COLO668 (cell line): Measurements from ENCODE around the gene N4BP2.
"Not testable (repeated sequence)": the region's sequence is repeated elsewhere in the genome, so short reads cannot be mapped to it uniquely, and the experiment has no call there.

ENCODE experiments used
- DNase-seq: peaks from one replicate; lab custom pipeline; 2025; ENCODE audit not compliant: unreplicated experiment; lab: John Stamatoyannopoulos, UW

Gene N4BP2

GRCh38 chr4:40056716-40057585 is at the start of gene N4BP2:
Gene N4BP2 (plus strand): TSS chr4:40056850. CDS start chr4:40097341, 40,491 bp downstream.
- peak; percentile 93 for DNase-seq

DNA sequence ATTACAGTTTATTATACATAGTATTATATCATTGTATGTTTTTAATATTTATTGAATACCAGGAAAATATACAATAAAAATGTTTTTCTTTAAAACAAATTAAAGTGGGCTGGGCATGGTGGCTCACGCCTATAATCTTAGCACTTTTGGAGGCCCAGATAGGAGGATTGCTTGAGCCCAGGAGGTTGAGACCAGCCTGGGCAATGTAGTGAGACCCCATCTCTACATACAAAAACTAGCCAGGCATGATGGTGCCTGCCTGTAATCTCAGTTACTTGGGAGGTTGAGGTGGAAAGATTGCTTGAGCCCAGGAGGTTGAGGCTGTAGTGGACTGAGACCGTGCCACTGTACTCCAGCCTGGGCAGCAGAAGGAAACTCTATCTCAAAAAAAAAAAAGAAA is 40.6 kb upstream of the N4BP2 start:
- DNase-seq, result no peak

GRCh38 chr4:40020221-40020620 is 36.4 kb upstream of the N4BP2 start:
- DNase-seq, result no peak

DNA sequence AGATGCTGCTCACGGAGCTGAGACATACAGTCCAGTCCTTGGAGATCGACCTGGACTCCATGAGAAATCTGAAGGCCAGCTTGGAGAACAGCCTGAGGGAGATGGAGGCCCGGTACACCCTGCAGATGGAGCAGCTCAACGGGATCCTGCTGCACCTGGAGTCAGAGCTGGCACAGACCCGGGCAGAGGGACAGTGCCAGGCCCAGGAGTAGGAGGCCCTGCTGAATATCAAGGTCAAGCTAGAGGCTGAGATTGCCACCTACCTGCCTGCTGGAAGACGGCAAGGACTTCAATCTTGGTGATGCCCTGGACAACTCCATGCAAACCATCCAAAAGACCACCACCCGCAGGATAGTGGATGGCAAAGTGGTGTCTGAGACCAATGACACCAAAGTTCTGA is 35.5 kb upstream of the N4BP2 start:
- not testable (repeated sequence) for DNase-seq

DNA sequence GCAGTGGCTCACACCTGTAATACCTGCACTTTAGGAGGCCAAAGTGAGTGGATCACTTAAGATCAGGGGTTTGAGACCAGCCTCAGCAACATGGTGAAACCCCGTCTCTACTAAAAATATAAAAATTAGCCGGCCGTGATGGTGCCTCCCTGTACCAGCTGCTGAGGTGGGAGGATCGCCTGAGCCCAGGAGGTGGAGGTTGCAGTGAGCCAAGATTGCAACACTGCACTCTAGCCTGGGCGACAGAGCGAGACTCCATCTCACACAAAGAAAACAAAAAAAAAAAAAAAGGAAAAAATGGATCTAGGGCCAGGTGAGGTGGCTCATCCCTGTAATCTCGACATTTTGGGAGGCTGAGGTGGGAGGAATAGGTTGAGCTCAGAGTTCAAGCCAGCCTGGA is 32.6 kb upstream of the N4BP2 start:
- DNase-seq, result not testable (repeated sequence)

GRCh38 chr4:40032785-40033184 is 23.9 kb upstream of the N4BP2 start:
- DNase-seq, result no peak

- no peak for DNase-seq
These were observed 23.0 kb upstream of the N4BP2 start for GRCh38 chr4:40033613-40034012.

DNA sequence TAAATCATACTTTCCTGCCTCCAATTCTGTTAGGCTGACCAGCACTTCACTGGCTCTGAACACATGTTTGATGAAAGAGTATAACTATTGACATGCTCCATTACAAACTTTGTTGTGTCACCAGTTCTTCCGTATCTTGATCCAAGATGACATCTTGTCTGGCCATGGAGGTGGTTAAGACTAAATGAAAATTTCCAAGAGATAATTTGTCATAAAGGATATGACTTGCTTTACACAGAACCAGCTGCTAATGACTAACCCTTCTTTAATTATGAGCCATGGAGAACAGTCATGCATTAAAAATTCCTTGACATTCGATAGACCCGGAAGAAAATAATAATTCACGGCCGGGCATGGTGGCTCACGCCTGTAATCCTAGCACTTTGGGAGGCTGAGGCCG is 17.7 kb upstream of the N4BP2 start:
- DNase-seq, result no peak

DNA sequence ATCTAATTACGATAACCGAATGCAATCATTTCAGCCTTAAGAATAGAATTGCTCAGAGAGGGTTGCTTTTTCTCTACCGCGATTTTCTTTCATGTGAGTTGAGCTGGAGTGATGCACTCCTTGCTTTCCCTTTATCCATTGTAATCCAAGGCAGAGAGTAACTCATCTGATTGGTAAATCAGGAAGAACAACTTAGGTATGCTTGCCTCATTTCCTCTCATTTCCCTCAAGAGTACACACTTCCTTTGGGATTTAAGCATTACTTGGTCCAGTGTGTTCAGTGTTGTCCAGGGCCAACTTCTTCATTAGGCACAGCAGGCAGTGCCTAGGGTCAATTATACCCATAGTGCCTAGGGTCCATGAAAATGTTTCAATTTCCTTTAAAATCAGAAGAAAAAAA is 15.7 kb upstream of the N4BP2 start:
- no peak for DNase-seq

DNA sequence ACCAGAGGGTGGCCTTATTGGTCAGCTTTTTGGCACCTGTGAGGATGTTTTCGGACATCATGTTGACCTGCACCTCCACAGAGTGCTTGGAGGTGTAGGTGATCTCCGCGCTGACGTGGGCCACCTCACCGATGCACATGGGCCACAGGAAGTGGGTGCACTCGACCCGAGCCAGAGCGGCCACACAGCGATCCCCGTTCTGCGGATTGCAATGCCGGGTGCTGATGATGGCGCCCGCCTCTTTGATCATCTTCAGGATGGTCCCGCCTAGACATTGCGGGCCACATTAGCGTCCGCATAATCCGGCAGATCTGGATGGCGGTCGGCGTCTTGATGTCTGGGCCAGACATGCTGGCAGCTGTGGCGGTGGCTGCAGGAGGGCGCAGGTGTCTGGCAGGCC is 12.9 kb upstream of the N4BP2 start:
- DNase-seq, result no peak

GRCh38 chr4:40046311-40046980 is 10.2 kb upstream of the N4BP2 start:
- no peak for DNase-seq

GRCh38 chr4:40053161-40053560 is 3.5 kb upstream of the N4BP2 start:
- DNase-seq, result no peak

DNA sequence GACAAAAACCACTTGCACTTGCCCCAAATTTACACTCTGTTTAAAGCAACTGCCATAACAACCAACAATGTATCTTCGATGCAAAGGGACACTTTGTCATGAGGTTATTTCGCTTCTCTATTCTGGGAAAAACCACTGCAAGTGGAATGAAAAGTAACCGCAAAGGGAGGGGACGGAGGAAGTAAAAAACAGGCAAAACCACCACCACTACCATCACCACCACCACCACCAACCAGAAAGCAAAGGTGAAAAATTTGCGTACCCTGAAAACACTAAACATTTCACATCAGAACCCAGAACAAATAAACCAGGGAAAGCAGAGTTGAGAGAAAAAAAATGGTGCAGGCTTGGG is 1.2 kb upstream of the N4BP2 start:
- no peak for DNase-seq

GRCh38 chr4:40055863-40056715 is 561 bp upstream of the N4BP2 start:
- peak; percentile 86 for DNase-seq

- DNase-seq, result peak; percentile 67
These were observed 989 bp downstream of the N4BP2 start for GRCh38 chr4:40057586-40058091.

DNA sequence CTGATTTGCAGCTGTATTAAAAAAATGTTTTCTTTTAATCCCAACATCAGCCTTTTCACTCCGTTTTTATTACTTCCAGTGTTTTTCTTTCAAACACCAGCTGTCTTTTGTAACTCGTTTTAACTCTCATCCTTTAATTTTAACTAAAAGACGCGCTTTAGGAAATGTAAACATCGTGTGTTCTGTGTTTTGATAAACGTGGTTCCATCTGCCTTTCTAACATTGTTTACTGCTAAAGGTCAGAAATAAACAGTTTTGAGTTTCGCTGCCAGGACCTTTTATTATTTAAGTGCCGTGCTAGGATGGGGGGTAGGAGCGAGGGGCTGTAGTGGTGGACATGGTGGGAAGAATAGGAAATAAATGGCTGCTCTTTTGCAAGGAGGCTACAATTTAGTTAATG is 1.5 kb downstream of the N4BP2 start:
- DNase-seq, result no peak

DNA sequence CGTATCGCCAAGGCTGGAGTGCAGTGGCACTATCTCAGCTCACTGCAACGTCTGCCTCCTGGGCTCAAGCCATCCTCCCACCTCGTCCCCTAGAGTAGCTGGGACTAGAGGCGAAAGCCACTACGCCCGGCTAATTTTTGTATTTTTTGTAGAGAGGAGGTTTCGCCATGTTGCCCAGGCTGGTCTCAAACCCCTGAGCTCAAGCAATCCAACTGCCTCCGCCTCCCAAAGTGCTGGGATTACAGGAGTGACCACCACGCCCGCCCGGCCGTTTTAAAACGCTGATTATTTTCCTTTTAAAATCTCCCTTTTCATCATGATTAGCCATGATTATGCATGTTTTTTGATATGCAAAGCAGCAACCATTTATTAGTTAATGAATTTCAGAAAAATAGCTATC is 2.2 kb downstream of the N4BP2 start:
- no peak for DNase-seq

DNA sequence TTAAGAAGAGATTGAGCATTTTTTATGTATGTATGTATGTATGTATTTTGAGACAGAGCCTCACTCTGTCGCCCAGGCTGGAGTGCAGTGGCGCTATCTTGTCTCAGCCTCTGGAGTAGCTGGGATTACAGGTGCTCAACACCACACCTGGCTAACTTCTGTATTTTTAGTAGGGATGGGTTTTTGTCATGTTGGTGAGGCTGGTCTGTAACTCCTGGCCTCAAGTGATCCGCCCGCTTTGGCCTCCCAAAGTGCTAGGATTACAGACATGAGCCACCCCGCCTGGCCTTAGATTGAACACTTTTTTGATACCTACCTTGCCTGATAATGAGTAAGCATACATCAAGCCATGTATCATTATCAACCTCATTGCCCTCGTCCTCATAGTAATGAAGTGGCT is 2.7 kb downstream of the N4BP2 start:
- DNase-seq, result no peak

DNA sequence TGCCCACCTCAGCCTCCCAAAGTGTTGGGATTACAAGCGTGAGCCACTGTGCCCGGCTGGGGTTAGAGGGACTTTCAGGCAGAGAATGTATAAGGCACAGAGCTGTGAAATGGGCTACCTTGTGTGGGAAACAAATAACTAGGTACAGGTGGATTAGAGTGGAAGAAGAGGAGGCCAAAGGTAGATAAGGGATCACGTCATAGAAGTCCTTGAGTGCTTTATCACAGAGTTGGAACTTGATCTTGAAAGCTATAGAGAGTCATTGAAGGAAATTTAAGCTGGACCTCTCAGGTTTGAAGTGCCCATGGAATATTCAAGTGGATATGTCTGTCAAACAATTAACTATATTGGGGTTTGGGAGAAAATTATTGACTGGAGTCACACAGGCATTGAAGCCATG is 8.4 kb downstream of the N4BP2 start:
- DNase-seq, result no peak

DNA sequence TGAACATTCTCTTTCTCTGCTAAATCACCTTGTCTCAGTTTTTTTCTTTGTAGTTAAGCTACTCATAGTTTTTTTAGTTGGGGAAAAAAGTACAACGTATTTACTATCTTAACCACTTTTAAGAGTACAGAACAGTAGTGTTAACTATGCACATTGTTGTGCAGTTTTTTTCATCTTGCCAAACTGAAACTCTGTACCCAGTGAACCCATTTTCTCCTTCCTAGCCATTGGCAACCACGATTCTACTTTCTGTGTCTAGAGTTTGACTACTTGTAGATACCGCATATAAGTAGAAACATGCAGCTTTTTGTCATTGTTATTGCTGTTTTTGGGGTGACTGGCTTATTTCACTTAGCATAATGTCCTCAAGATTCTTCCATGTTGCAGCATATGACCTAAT is 10.0 kb downstream of the N4BP2 start:
- no peak for DNase-seq

DNA sequence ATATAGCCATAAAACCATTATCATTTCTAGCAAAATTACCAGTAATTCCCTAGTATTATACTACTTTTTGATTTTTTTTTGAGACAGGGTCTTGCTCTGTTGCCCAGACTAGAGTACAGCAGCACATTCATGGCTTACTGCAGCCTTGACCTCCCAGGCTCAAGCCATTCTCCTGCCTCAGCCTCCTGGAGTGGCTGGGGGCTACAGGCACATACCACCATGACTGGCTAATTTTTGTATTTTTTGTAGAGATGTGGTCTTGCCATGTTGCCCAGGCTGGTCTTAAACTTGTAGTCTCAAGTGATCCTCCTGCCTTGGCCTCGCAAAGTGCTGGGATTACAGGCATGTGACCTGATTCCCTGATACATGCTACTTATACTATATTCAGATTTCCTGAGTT is 13.7 kb downstream of the N4BP2 start:
- no peak for DNase-seq
